ENCODE data around the gene CAMK2A.

- no peak for TF ChIP-seq EZH2phosphoT487 (IDR thresholded peaks at IDR 0.05; ENCODE audit: insufficient read depth, low read depth)
- TF ChIP-seq EZH2 (IDR thresholded peaks at IDR 0.05; ENCODE audit: insufficient read depth, poor library complexity, severe bottlenecking) = no peak
Observed at GRCh38 chr5:150321211-150321610, 31.6 kb upstream of the CAMK2A start.
